Bronchial epithelial cell (primary cell): ENCODE data around the gene PPP1R15A. TPM values are rescaled to one million over a fixed set of nuclear protein-coding genes. Genes with fewer than 3 reads are reported as not detected.
"Not testable (repeated sequence)": the region's sequence is repeated elsewhere in the genome, so short reads cannot be mapped to it uniquely, and the experiment has no call there.

Source experiments
- DNase-seq: peaks from one replicate; pipeline ENCODE4 v3.0.0-alpha.2; 2010; ENCODE audit warnings: low read depth
- FAIRE-seq: peaks from 2 replicates; lab custom pipeline; 2011; peaks lifted over from hg19 to GRCh38; lab: Jason Lieb, UNC
- H3K27me3 ChIP-seq: 2 replicates; pipeline ENCODE4 v1.5.1; 2011; ENCODE audit warnings: low read length; ENCODE audit not compliant: control insufficient read depth, insufficient read depth
- H3K36me3 ChIP-seq: 2 replicates; pipeline ENCODE4 v1.5.1; 2011; ENCODE audit warnings: low read length; ENCODE audit not compliant: control insufficient read depth, insufficient read depth
- H3K4me3 ChIP-seq: 2 replicates; pipeline ENCODE4 v1.5.1; 2011; ENCODE audit warnings: mild to moderate bottlenecking, low read depth, low read length, control low read depth
- CTCF ChIP-seq: IDR thresholded peaks from 2 replicates; pipeline ENCODE4 v1.5.1; 2011; ENCODE audit warnings: mild to moderate bottlenecking, moderate library complexity, low read length, control low read depth, inconsistent platforms; ENCODE audit not compliant: insufficient read depth, severe bottlenecking
- total RNA-seq: library from RNA; depleted of rRNA; stranded (reverse); fragments of >200 nt; gene quantifications from 2 replicates; pipeline ENCODE4 v1.2.1, GENCODE V29; 2014

PPP1R15A gene
- total RNA-seq, 1 donor from 2014 or later, result 118 TPM

GRCh38 chr19:48841047-48841446 is 31.2 kb upstream of the PPP1R15A start:
- no peaks in the 10 kb centered on the region for H3K27me3 ChIP-seq
- no peak for TF ChIP-seq CTCF
- DNase-seq (no peak), FAIRE-seq (no peak)
- H3K4me3 ChIP-seq, result no peak overlapping the region
- peaks cover 2% of the 10 kb centered on the region for H3K36me3 ChIP-seq

- no peak for TF ChIP-seq CTCF
- H3K4me3 ChIP-seq, result no peak overlapping the region
- peaks cover 2% of the 10 kb centered on the region for H3K36me3 ChIP-seq
- FAIRE-seq (no peak), DNase-seq (no peak)
- no peaks in the 10 kb centered on the region for H3K27me3 ChIP-seq
These were observed 30.6 kb upstream of the PPP1R15A start for GRCh38 chr19:48841571-48841970.

GRCh38 chr19:48842789-48843162 is 29.4 kb upstream of the PPP1R15A start:
- FAIRE-seq (no peak), DNase-seq (peak; percentile 36)
- peaks cover 2% of the 10 kb centered on the region for H3K36me3 ChIP-seq
- no peak overlapping the region for H3K4me3 ChIP-seq
- no peaks in the 10 kb centered on the region for H3K27me3 ChIP-seq
- peak; percentile 78 for TF ChIP-seq CTCF

GRCh38 chr19:48844472-48844871 is 27.7 kb upstream of the PPP1R15A start:
- TF ChIP-seq CTCF, result peak; percentile 18
- no peak for FAIRE-seq
- Histone ChIP-seq H3K4me3 (no peak overlapping the region), H3K27me3 (no peaks in the 10 kb centered on the region), H3K36me3 (peaks cover 2% of the 10 kb centered on the region)
- DNase-seq, result peak; percentile 34

GRCh38 chr19:48845384-48845783 is 26.8 kb upstream of the PPP1R15A start:
- DNase-seq (no peak), FAIRE-seq (no peak)
- Histone ChIP-seq H3K4me3 (no peak overlapping the region), H3K36me3 (peaks cover 2% of the 10 kb centered on the region), H3K27me3 (no peaks in the 10 kb centered on the region)
- no peak for TF ChIP-seq CTCF

- not testable (repeated sequence) for FAIRE-seq, H3K36me3 ChIP-seq, H3K4me3 ChIP-seq, DNase-seq, H3K27me3 ChIP-seq
These were observed 25.6 kb upstream of the PPP1R15A start for GRCh38 chr19:48846659-48847058.
